SK-N-SH (cell line): ENCODE data around the gene ACD. TPM values are rescaled to one million over a fixed set of nuclear protein-coding genes. Genes with fewer than 3 reads are reported as not detected.
A peak's percentile ranks its signal among the peaks of the same experiment; 100 is the strongest.

Source experiments
- CTCF ChIA-PET: fragments of 300-600, 350-600 bp; formaldehyde crosslinking; extraction: SDS; loops from one replicate; lab custom pipeline; 2021; lab: Yijun Ruan, JAX
- POLR2A ChIA-PET: fragments of 350-600 bp; sonication (Branson Sonifier 250); formaldehyde crosslinking; extraction: SDS; loops from one replicate; lab custom pipeline; 2020; ENCODE audit warnings: antibody characterized with exemption, inconsistent platforms; lab: Yijun Ruan, JAX
- DNase-seq: peaks from one replicate; pipeline ENCODE4 v3.0.0; 2012
- H2AFZ ChIP-seq: fragments of 200-600 bp; sonication (generic); 2 replicates; pipeline ENCODE4 v1.8.1; 2016; ENCODE audit warnings: antibody characterized with exemption, mild to moderate bottlenecking, low read depth
- H3F3A ChIP-seq: fragments of 200-600 bp; sonication (generic); replicated peaks from 2 replicates; pipeline ENCODE3; 2016; ENCODE audit warnings: antibody characterized with exemption, mild to moderate bottlenecking; ENCODE audit not compliant: insufficient read depth
- H3K27ac ChIP-seq, 2 experiments: fragments of 200-500 bp in 1 of 2; fragments of 200-600 bp in 1 of 2; sonication (Bioruptor generic) in 1 of 2; sonication (generic), shearing (Covaris generic) in 1 of 2; 2 replicates each; pipeline versions ENCODE4 v1.5.1 to v1.6.1; 2014 to 2016; ENCODE audit warnings: low read depth in 2 of 2, inconsistent platforms in 1 of 2, low read length in 1 of 2, mild to moderate bottlenecking in 1 of 2, mixed read lengths in 1 of 2
- H3K27me3 ChIP-seq: fragments of 200-600 bp; sonication (generic), shearing (Covaris generic); 2 replicates; pipeline ENCODE4 v1.6.1; 2016; ENCODE audit warnings: mixed run types; ENCODE audit not compliant: insufficient read depth
- H3K36me3 ChIP-seq, 2 experiments: fragments of 200-500 bp in 1 of 2; fragments of 200-600 bp in 1 of 2; sonication (Bioruptor generic) in 1 of 2; sonication (generic) in 1 of 2; replicated peaks in 1 of 2; 2 replicates each; pipeline versions ENCODE3 to v1.5.1; 2014 to 2016; ENCODE audit warnings: low read length in 1 of 2, mild to moderate bottlenecking in 1 of 2; ENCODE audit not compliant: insufficient read depth in 2 of 2, control insufficient read depth in 1 of 2
- H3K4me1 ChIP-seq, 2 experiments: fragments of 200-500 bp in 1 of 2; fragments of 200-600 bp in 1 of 2; sonication (Bioruptor generic) in 1 of 2; sonication (generic), shearing (Covaris generic) in 1 of 2; 2 replicates each; pipeline versions ENCODE4 v1.5.1 to v1.6.1; 2014 to 2016; ENCODE audit warnings: low read depth in 1 of 2, low read length in 1 of 2, mixed run types in 1 of 2; ENCODE audit not compliant: insufficient read depth in 2 of 2, control insufficient read depth in 1 of 2
- H3K4me2 ChIP-seq: fragments of 200-600 bp; sonication (generic), shearing (Covaris generic); 2 replicates; pipeline ENCODE4 v1.6.1; 2017; ENCODE audit warnings: mixed run types
- H3K4me3 ChIP-seq, 2 experiments: fragments of 200-500 bp in 1 of 2; fragments of 200-600 bp in 1 of 2; sonication (Bioruptor generic) in 1 of 2; sonication (generic), shearing (Covaris generic) in 1 of 2; 2 replicates each; pipeline versions ENCODE4 v1.5.1 to v1.8.1; 2014 to 2016; ENCODE audit warnings: low read depth in 2 of 2, inconsistent platforms in 1 of 2, low read length in 1 of 2, mild to moderate bottlenecking in 1 of 2, mixed read lengths in 1 of 2, moderate library complexity in 1 of 2
- H3K79me2 ChIP-seq: fragments of 200-600 bp; sonication (generic); 2 replicates; pipeline ENCODE4 v1.8.1; 2017; ENCODE audit warnings: mild to moderate bottlenecking; ENCODE audit not compliant: insufficient read depth
- H3K9ac ChIP-seq: fragments of 200-600 bp; sonication (generic); 2 replicates; pipeline ENCODE4 v1.6.1; 2017; ENCODE audit warnings: mixed run types
- H3K9me2 ChIP-seq: fragments of 200-600 bp; sonication (generic); 2 replicates; pipeline ENCODE4 v1.6.1; 2017; ENCODE audit warnings: mixed run types
- H3K9me3 ChIP-seq: fragments of 200-600 bp; sonication (generic); 2 replicates; pipeline ENCODE4 v1.6.1; 2017; ENCODE audit warnings: mixed run types, mild to moderate bottlenecking, moderate library complexity
- H4K20me1 ChIP-seq: fragments of 200-600 bp; sonication (generic); 2 replicates; pipeline ENCODE4 v1.6.1; 2017; ENCODE audit warnings: mild to moderate bottlenecking, mixed run types; ENCODE audit not compliant: insufficient read depth
- CHD2 ChIP-seq: fragments of 150-350 bp; IDR thresholded peaks from 2 replicates; pipeline ENCODE4 v1.6.1; 2018; ENCODE audit warnings: low read length; ENCODE audit not compliant: partially characterized antibody
- ELF1 ChIP-seq: IDR thresholded peaks from 2 replicates; pipeline ENCODE4 v1.4.0; 2012
- EP300 ChIP-seq, 2 experiments: IDR thresholded peaks; 2 replicates each; pipeline versions ENCODE4 v1.4.0 to v1.6.1; 2012; ENCODE audit warnings: borderline replicate concordance in 1 of 2, low read depth in 1 of 2, low read length in 1 of 2
- FOXJ3 ChIP-seq: sonication (generic); formaldehyde crosslinking; IDR thresholded peaks from 2 replicates; pipeline ENCODE4 v1.5.1; 2020; ENCODE audit warnings: mild to moderate bottlenecking, missing genetic modification reagents
- FOXM1 ChIP-seq: IDR thresholded peaks from 2 replicates; pipeline ENCODE4 v1.4.0; 2012; ENCODE audit warnings: low read depth, mild to moderate bottlenecking
- GABPA ChIP-seq: IDR thresholded peaks from 2 replicates; pipeline ENCODE4 v1.4.0; 2012; ENCODE audit warnings: low read depth, mild to moderate bottlenecking
- JUND ChIP-seq: IDR thresholded peaks from 2 replicates; pipeline ENCODE4 v1.4.0; 2012
- MEF2A ChIP-seq: IDR thresholded peaks from 2 replicates; pipeline ENCODE4 v1.4.0; 2012; ENCODE audit warnings: low read depth, borderline replicate concordance
- MXI1 ChIP-seq: IDR thresholded peaks from 2 replicates; pipeline ENCODE4 v1.6.1; 2012; ENCODE audit warnings: mild to moderate bottlenecking, low read depth, low read length, improper control_type of control experiment
- NFIC ChIP-seq: IDR thresholded peaks from 2 replicates; pipeline ENCODE4 v1.4.0; 2012; ENCODE audit warnings: borderline replicate concordance
- NRF1 ChIP-seq: IDR thresholded peaks from 2 replicates; pipeline ENCODE4 v1.6.1; 2012; ENCODE audit warnings: low read depth, mild to moderate bottlenecking, low read length
- POLR2AphosphoS5 ChIP-seq: IDR thresholded peaks from 2 replicates; pipeline ENCODE4 v1.6.1; 2012; ENCODE audit warnings: low read depth, low read length
- RCOR1 ChIP-seq: fragments of 150-350 bp; IDR thresholded peaks from 2 replicates; pipeline ENCODE4 v1.6.1; 2017; ENCODE audit warnings: antibody characterized with exemption, low read length
- RXRA ChIP-seq: IDR thresholded peaks from 2 replicates; pipeline ENCODE4 v1.4.0; 2012; ENCODE audit warnings: low read depth, mild to moderate bottlenecking, borderline replicate concordance
- SMC3 ChIP-seq: IDR thresholded peaks from 2 replicates; pipeline ENCODE4 v1.6.1; 2012; ENCODE audit warnings: low read depth, low read length, improper control_type of control experiment
- TCF12 ChIP-seq: IDR thresholded peaks from 2 replicates; pipeline ENCODE4 v1.4.0; 2012
- YY1 ChIP-seq: IDR thresholded peaks from 2 replicates; pipeline ENCODE4 v1.4.0; 2012; ENCODE audit warnings: low read depth, mild to moderate bottlenecking
- WGBS: methylation state at CpG from one replicate; pipeline ENCODE4 v1.1.6; 2017; ENCODE audit warnings: low lambda C conversion rate; 5-methylcytosine and 5-hydroxymethylcytosine counted together
- polyA plus RNA-seq, 3 experiments: library from polyadenylated mRNA; depleted of rRNA; stranded (reverse); fragments of >200 nt; gene quantifications; 2 replicates each; pipeline ENCODE4 v1.2.3, GENCODE V29; 2012
- TF ChIP-seq, protein P1 (sequence below): IDR thresholded peaks from 2 replicates; pipeline ENCODE4 v1.4.0; 2012; ENCODE audit warnings: low read depth, borderline replicate concordance
- TF ChIP-seq, protein P2 (sequence below): IDR thresholded peaks from 2 replicates; pipeline ENCODE4 v1.6.1; 2012; ENCODE audit warnings: mild to moderate bottlenecking, low read depth, low read length, moderate library complexity
- TF ChIP-seq, protein P3 (sequence below): IDR thresholded peaks from 2 replicates; pipeline ENCODE4; 2012
- TF ChIP-seq, protein P4 (sequence below): fragments of 150-350 bp; IDR thresholded peaks from 2 replicates; pipeline ENCODE4 v1.6.1; 2016; ENCODE audit warnings: mild to moderate bottlenecking, low read depth, low read length
- TF ChIP-seq, protein P5 (sequence below): fragments of 200-600 bp; sonication (generic); IDR thresholded peaks from 2 replicates; pipeline ENCODE4 v1.6.1; 2017; ENCODE audit warnings: antibody characterized with exemption, mild to moderate bottlenecking, moderate library complexity

ACD gene
- polyA plus RNA-seq (2012; rRNA removed), result 31.3 and 37.8 TPM in 2 replicates
- 12.3 and 19.7 TPM in 2 replicates for polyA plus RNA-seq (2012; cell fraction: cytosol; rRNA removed)
- polyA plus RNA-seq (2012; cell fraction: nucleus; rRNA removed), result 79.0 and 110 TPM in 2 replicates

DNA sequence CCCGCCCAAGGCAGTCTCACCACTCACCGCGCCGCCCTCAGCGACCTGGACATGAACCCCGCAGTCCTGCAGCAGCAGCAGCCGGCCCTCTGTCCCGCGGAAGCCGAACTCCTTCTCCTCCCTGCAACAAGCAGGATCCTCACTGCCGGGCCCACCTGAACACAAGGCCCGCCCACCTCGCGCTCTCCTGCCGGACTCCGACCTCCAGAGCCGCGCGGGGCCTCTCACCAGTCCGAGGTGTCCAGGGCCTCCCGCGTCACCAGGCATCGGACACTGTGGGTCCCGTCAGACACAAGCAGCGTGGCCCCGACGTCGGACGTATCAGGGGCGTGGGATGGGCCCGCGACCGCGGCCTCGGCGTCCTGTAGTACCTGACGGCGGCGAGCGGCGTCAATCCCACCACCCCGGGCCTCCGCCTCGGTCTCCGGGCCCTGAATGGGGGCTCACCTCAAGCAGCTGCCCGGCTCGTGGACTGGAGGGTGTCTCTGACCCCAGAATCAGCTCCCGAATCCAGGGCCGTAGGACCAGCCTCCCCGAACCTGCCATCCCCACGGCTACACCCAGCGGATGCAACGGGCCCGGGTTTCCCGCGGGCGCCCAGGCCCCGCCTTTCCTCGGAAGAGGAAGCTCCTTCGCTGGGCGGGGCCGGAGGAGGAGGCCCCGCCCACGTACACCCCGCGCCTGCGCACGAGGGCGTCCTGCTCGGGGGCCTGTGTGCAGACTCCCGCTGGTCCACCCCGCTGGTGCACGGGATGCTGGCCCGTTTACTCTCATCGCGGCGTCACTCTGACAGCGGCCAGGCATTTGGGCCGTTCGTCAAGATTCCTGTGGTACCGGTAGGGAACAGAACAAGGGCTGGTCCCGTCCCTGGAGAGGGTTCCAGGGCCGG, at the start of gene ACD:
TSS of gene ACD (minus strand) at position 586 of the 889 bp plus-strand sequence. CDS start at position 546, 40 bp downstream.
- Histone ChIP-seq H3K4me1 (peaks cover 0 to 22% of the 10 kb centered on the region in 2 experiments; a peak in 1 of 4 replicates), H3K79me2 (peaks cover 17% of the 10 kb centered on the region), H3K9ac (peak within 1 kb of the TSS; percentile 82), H3F3A (peaks cover 15% of the 10 kb centered on the region), H3K36me3 (peaks cover 0 to 26% of the 10 kb centered on the region in 2 experiments), H2AFZ (peak within 1 kb of the TSS; percentile 89), H3K4me3 (peak within 1 kb of the TSS; percentile 87 to 97), H3K4me2 (peak within 1 kb of the TSS; percentile 93), H4K20me1 (0 out of 2 replicates have a peak, but pooled peaks cover 3% of the 10 kb centered on the region), H3K27ac (peak within 1 kb of the TSS; percentile 94 to 95), H3K9me2 (no peaks in the 10 kb centered on the region), H3K9me3 (no peaks in the 10 kb centered on the region), H3K27me3 (no peaks in the 10 kb centered on the region)
- WGBS, result under 1% methylated on average over 37 of the region's 83 CpGs
- ChIA-PET POLR2A (interaction anchor here (0.6 to 1.4 kb wide), 13 partner anchors 8 to 275 kb away, joined by 3 to 8 read pairs (median 4); partner anchors contain the start of genes CARMIL2, CTCF, GFOD2 and RANBP10), CTCF (interaction anchor here (1.0 to 18.3 kb wide), 9 partner anchors 13 to 168 kb away, joined by 3 to 246 read pairs (median 8); partner anchors contain the start of genes CARMIL2 and CTCF)
- DNase-seq, result peak; percentile 99
- TF ChIP-seq MXI1 (peak; percentile 31; the same call in 1 of the 2 replicates), EP300 (IDR thresholded peaks at IDR 0.05; ENCODE audit: borderline replicate concordance in 1 of 2, low read depth in 1 of 2, low read length in 1 of 2) (no peak), JUND (no peak), RCOR1 (no peak), FOXJ3 (CRISPR knock-in tag) (no peak), NFIC (no peak), CHD2 (no peak), GABPA (peak; percentile 67), FOXM1 (no peak), SMC3 (no peak), RXRA (no peak), POLR2AphosphoS5 (peak; percentile 85), NRF1 (peak; percentile 97), TCF12 (no peak), YY1 (no peak), ELF1 (0 out of 2 replicates have a peak, but pooled peaks have one; percentile 34), MEF2A (no peak)
- TF ChIP-seq, protein P1, sequence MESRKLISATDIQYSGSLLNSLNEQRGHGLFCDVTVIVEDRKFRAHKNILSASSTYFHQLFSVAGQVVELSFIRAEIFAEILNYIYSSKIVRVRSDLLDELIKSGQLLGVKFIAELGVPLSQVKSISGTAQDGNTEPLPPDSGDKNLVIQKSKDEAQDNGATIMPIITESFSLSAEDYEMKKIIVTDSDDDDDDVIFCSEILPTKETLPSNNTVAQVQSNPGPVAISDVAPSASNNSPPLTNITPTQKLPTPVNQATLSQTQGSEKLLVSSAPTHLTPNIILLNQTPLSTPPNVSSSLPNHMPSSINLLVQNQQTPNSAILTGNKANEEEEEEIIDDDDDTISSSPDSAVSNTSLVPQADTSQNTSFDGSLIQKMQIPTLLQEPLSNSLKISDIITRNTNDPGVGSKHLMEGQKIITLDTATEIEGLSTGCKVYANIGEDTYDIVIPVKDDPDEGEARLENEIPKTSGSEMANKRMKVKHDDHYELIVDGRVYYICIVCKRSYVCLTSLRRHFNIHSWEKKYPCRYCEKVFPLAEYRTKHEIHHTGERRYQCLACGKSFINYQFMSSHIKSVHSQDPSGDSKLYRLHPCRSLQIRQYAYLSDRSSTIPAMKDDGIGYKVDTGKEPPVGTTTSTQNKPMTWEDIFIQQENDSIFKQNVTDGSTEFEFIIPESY, result no peak
- TF ChIP-seq, protein P2, sequence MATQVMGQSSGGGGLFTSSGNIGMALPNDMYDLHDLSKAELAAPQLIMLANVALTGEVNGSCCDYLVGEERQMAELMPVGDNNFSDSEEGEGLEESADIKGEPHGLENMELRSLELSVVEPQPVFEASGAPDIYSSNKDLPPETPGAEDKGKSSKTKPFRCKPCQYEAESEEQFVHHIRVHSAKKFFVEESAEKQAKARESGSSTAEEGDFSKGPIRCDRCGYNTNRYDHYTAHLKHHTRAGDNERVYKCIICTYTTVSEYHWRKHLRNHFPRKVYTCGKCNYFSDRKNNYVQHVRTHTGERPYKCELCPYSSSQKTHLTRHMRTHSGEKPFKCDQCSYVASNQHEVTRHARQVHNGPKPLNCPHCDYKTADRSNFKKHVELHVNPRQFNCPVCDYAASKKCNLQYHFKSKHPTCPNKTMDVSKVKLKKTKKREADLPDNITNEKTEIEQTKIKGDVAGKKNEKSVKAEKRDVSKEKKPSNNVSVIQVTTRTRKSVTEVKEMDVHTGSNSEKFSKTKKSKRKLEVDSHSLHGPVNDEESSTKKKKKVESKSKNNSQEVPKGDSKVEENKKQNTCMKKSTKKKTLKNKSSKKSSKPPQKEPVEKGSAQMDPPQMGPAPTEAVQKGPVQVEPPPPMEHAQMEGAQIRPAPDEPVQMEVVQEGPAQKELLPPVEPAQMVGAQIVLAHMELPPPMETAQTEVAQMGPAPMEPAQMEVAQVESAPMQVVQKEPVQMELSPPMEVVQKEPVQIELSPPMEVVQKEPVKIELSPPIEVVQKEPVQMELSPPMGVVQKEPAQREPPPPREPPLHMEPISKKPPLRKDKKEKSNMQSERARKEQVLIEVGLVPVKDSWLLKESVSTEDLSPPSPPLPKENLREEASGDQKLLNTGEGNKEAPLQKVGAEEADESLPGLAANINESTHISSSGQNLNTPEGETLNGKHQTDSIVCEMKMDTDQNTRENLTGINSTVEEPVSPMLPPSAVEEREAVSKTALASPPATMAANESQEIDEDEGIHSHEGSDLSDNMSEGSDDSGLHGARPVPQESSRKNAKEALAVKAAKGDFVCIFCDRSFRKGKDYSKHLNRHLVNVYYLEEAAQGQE, result no peak
- TF ChIP-seq, protein P3, sequence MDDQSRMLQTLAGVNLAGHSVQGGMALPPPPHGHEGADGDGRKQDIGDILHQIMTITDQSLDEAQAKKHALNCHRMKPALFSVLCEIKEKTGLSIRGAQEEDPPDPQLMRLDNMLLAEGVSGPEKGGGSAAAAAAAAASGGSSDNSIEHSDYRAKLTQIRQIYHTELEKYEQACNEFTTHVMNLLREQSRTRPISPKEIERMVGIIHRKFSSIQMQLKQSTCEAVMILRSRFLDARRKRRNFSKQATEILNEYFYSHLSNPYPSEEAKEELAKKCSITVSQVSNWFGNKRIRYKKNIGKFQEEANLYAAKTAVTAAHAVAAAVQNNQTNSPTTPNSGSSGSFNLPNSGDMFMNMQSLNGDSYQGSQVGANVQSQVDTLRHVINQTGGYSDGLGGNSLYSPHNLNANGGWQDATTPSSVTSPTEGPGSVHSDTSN, result no peak
- TF ChIP-seq, protein P4, sequence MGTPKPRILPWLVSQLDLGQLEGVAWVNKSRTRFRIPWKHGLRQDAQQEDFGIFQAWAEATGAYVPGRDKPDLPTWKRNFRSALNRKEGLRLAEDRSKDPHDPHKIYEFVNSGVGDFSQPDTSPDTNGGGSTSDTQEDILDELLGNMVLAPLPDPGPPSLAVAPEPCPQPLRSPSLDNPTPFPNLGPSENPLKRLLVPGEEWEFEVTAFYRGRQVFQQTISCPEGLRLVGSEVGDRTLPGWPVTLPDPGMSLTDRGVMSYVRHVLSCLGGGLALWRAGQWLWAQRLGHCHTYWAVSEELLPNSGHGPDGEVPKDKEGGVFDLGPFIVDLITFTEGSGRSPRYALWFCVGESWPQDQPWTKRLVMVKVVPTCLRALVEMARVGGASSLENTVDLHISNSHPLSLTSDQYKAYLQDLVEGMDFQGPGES, result no peak
- TF ChIP-seq, protein P5, sequence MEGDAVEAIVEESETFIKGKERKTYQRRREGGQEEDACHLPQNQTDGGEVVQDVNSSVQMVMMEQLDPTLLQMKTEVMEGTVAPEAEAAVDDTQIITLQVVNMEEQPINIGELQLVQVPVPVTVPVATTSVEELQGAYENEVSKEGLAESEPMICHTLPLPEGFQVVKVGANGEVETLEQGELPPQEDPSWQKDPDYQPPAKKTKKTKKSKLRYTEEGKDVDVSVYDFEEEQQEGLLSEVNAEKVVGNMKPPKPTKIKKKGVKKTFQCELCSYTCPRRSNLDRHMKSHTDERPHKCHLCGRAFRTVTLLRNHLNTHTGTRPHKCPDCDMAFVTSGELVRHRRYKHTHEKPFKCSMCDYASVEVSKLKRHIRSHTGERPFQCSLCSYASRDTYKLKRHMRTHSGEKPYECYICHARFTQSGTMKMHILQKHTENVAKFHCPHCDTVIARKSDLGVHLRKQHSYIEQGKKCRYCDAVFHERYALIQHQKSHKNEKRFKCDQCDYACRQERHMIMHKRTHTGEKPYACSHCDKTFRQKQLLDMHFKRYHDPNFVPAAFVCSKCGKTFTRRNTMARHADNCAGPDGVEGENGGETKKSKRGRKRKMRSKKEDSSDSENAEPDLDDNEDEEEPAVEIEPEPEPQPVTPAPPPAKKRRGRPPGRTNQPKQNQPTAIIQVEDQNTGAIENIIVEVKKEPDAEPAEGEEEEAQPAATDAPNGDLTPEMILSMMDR, result no peak
